Immature natural killer cell (primary cell): Measurements from ENCODE around the gene RBM43. TPM values are rescaled to one million over a fixed set of nuclear protein-coding genes. Genes with fewer than 3 reads are reported as not detected.
A peak's percentile ranks its signal among the peaks of the same experiment; 100 is the strongest.

Experiments used
- DNase-seq, 3 donors: peaks; one replicate each; pipeline ENCODE4 v3.0.0; 2022; ENCODE audit warnings: mixed read lengths in 1 of 3
- H3K27ac Mint-ChIP-seq, 6 donors: one replicate each; pipeline ENCODE4 v1.8.0; 2020; ENCODE audit warnings: mixed read lengths in 6 of 6, mild to moderate bottlenecking in 5 of 6, inconsistent platforms in 4 of 6, moderate library complexity in 3 of 6
- H3K27me3 Mint-ChIP-seq, 3 donors: one replicate each; pipeline ENCODE4 v1.8.0; 2020 to 2021; ENCODE audit warnings: low read depth in 3 of 3, mild to moderate bottlenecking in 3 of 3, mixed read lengths in 3 of 3, moderate library complexity in 3 of 3, inconsistent platforms in 1 of 3
- H3K36me3 Mint-ChIP-seq, 3 donors: one replicate each; pipeline ENCODE4 v1.8.0; 2020; ENCODE audit warnings: mixed read lengths in 3 of 3, inconsistent platforms in 2 of 3, mild to moderate bottlenecking in 2 of 3
- H3K4me1 Mint-ChIP-seq, 2 donors: one replicate each; pipeline ENCODE4 v1.8.0; 2020; ENCODE audit warnings: inconsistent platforms in 2 of 2, mild to moderate bottlenecking in 2 of 2, mixed read lengths in 2 of 2, moderate library complexity in 1 of 2
- H3K4me3 Mint-ChIP-seq, 5 donors: one replicate each; pipeline ENCODE4 v1.8.0; 2020; ENCODE audit warnings: mild to moderate bottlenecking in 5 of 5, mixed read lengths in 5 of 5, inconsistent platforms in 3 of 5, moderate library complexity in 3 of 5
- H3K9me3 Mint-ChIP-seq, 6 donors: one replicate each; pipeline ENCODE4 v1.8.0; 2020; ENCODE audit warnings: mild to moderate bottlenecking in 6 of 6, mixed read lengths in 6 of 6, inconsistent platforms in 4 of 6, moderate library complexity in 3 of 6
- polyA plus RNA-seq, 3 donors: library from polyadenylated mRNA; unstranded; fragments of 300-500 nt; fragmentation: Illumina TruSeq; gene quantifications; one replicate each; pipeline ENCODE4 v1.2.3, GENCODE V29; 2021

The RBM43 gene
- polyA plus RNA-seq, 3 donors from 2014 or later = 0.83 to 3.8 (median 1.6) TPM

GRCh38 chr2:151261977-151262291, 271 bp upstream of the RBM43 start:
- H3K27me3 Mint-ChIP-seq = peaks cover 3 to 11% (median 10%) of the 10 kb centered on the region in 3 donors
- H3K36me3 Mint-ChIP-seq = peaks cover 0 to 4% (median 0%) of the 10 kb centered on the region in 3 donors
- H3K27ac Mint-ChIP-seq = peak overlapping the region; percentile 93 to 97 (median 96)
- peaks cover 29 to 33% of the 10 kb centered on the region in 2 donors for H3K4me1 Mint-ChIP-seq
- H3K4me3 Mint-ChIP-seq = peak overlapping the region; percentile 87 to 97 (median 96)
- DNase-seq = no peak
- H3K9me3 Mint-ChIP-seq = no peaks in the 10 kb centered on the region

GRCh38 chr2:151260573-151261230, 961 bp downstream of the RBM43 start:
- Mint-ChIP-seq H3K4me3 (peak overlapping the region; percentile 87 to 96 (median 95)), H3K36me3 (peaks cover 0 to 4% (median 0%) of the 10 kb centered on the region in 3 donors), H3K9me3 (no peaks in the 10 kb centered on the region), H3K27ac (peak overlapping the region; percentile 93 to 100 (median 96)), H3K4me1 (peaks cover 29 to 34% of the 10 kb centered on the region in 2 donors), H3K27me3 (peaks cover 3 to 11% (median 10%) of the 10 kb centered on the region in 3 donors)
- peak in 1 of 3 donors; percentile 58 for DNase-seq

GRCh38 chr2:151258121-151258520, 3.5 kb downstream of the RBM43 start:
- Mint-ChIP-seq H3K4me3 (no peak overlapping the region), H3K27me3 (peaks cover 3 to 9% (median 8%) of the 10 kb centered on the region in 3 donors), H3K27ac (no peak overlapping the region), H3K4me1 (peaks cover 29 to 34% of the 10 kb centered on the region in 2 donors), H3K36me3 (peaks cover 12 to 21% (median 19%) of the 10 kb centered on the region in 3 donors), H3K9me3 (no peaks in the 10 kb centered on the region)
- DNase-seq = no peak

- no peak overlapping the region for H3K4me3 Mint-ChIP-seq
Measured at GRCh38 chr2:151252646-151253045, 9.0 kb downstream of the RBM43 start.

GRCh38 chr2:151251012-151251411, 10.7 kb downstream of the RBM43 start:
- H3K36me3 Mint-ChIP-seq = peaks cover 60 to 65% (median 60%) of the 10 kb centered on the region in 3 donors
- H3K4me3 Mint-ChIP-seq = no peak overlapping the region

More at GRCh38 chr2:151252646-151253045, 9.0 kb downstream of the RBM43 start:
- Mint-ChIP-seq H3K4me1 (peaks cover 0 to 3% of the 10 kb centered on the region in 2 donors), H3K9me3 (peaks cover 5 to 20% (median 14%) of the 10 kb centered on the region in 6 donors), H3K27ac (peak overlapping the region in 1 of 6 donors; percentile 31), H3K27me3 (no peaks in the 10 kb centered on the region), H3K36me3 (peaks cover 57 to 63% (median 58%) of the 10 kb centered on the region in 3 donors)
- DNase-seq = no peak

GRCh38 chr2:151247432-151247831, 14.2 kb downstream of the RBM43 start:
- Mint-ChIP-seq H3K4me1 (no peaks in the 10 kb centered on the region), H3K27ac (no peak overlapping the region), H3K9me3 (peaks cover 6 to 31% (median 15%) of the 10 kb centered on the region in 6 donors), H3K36me3 (peaks cover 39 to 56% (median 49%) of the 10 kb centered on the region in 3 donors), H3K27me3 (no peaks in the 10 kb centered on the region), H3K4me3 (no peak overlapping the region)
- no peak for DNase-seq

More at GRCh38 chr2:151251012-151251411, 10.7 kb downstream of the RBM43 start:
- no peaks in the 10 kb centered on the region for H3K4me1 Mint-ChIP-seq
- H3K27ac Mint-ChIP-seq = peak overlapping the region in 1 of 6 donors; percentile 29
- no peak for DNase-seq
- no peaks in the 10 kb centered on the region for H3K27me3 Mint-ChIP-seq
- H3K9me3 Mint-ChIP-seq = peaks cover 5 to 27% (median 15%) of the 10 kb centered on the region in 6 donors

GRCh38 chr2:151246152-151246551, 15.5 kb downstream of the RBM43 start:
- DNase-seq = no peak
- Mint-ChIP-seq H3K36me3 (peaks cover 31 to 43% (median 38%) of the 10 kb centered on the region in 3 donors), H3K4me3 (no peak overlapping the region), H3K9me3 (peaks cover 6 to 31% (median 15%) of the 10 kb centered on the region in 6 donors), H3K27me3 (no peaks in the 10 kb centered on the region), H3K27ac (no peak overlapping the region), H3K4me1 (no peaks in the 10 kb centered on the region)

GRCh38 chr2:151243468-151243867, 18.2 kb downstream of the RBM43 start:
- no peak for DNase-seq
- Mint-ChIP-seq H3K9me3 (peaks cover 5 to 19% (median 8%) of the 10 kb centered on the region in 6 donors), H3K4me3 (no peak overlapping the region), H3K36me3 (peaks cover 10 to 20% (median 13%) of the 10 kb centered on the region in 3 donors), H3K27ac (no peak overlapping the region), H3K4me1 (no peaks in the 10 kb centered on the region), H3K27me3 (no peaks in the 10 kb centered on the region)

GRCh38 chr2:151241224-151241623, 20.4 kb downstream of the RBM43 start:
- peaks cover 0 to 10% (median 4%) of the 10 kb centered on the region in 3 donors for H3K36me3 Mint-ChIP-seq
- H3K27ac Mint-ChIP-seq = no peak overlapping the region
- no peaks in the 10 kb centered on the region for H3K27me3 Mint-ChIP-seq
- peaks cover 0 to 8% (median under 1%) of the 10 kb centered on the region in 6 donors for H3K9me3 Mint-ChIP-seq
- no peaks in the 10 kb centered on the region for H3K4me1 Mint-ChIP-seq
- DNase-seq = no peak
- no peak overlapping the region for H3K4me3 Mint-ChIP-seq

- no peaks in the 10 kb centered on the region for H3K27me3 Mint-ChIP-seq
- H3K36me3 Mint-ChIP-seq = peaks cover 0 to 4% (median 0%) of the 10 kb centered on the region in 3 donors
- H3K4me1 Mint-ChIP-seq = no peaks in the 10 kb centered on the region
- H3K4me3 Mint-ChIP-seq = no peak overlapping the region
- no peak overlapping the region for H3K27ac Mint-ChIP-seq
- peaks cover 0 to 3% (median 0%) of the 10 kb centered on the region in 6 donors for H3K9me3 Mint-ChIP-seq
- DNase-seq = no peak
Measured at GRCh38 chr2:151240433-151240832, 21.2 kb downstream of the RBM43 start.

- H3K9me3 Mint-ChIP-seq = no peaks in the 10 kb centered on the region
- no peaks in the 10 kb centered on the region for H3K36me3 Mint-ChIP-seq
- H3K4me1 Mint-ChIP-seq = no peaks in the 10 kb centered on the region
- H3K27me3 Mint-ChIP-seq = peaks cover 0 to 2% (median 0%) of the 10 kb centered on the region in 3 donors
- DNase-seq = no peak
- no peak overlapping the region for H3K4me3 Mint-ChIP-seq
- H3K27ac Mint-ChIP-seq = no peak overlapping the region
Measured at GRCh38 chr2:151239624-151240023, 22.0 kb downstream of the RBM43 start.

GRCh38 chr2:151238527-151239487, 22.9 kb downstream of the RBM43 start:
- H3K4me1 Mint-ChIP-seq = no peaks in the 10 kb centered on the region
- DNase-seq = peak; percentile 30 to 45 (median 35)
- H3K27ac Mint-ChIP-seq = no peak overlapping the region
- no peak overlapping the region for H3K4me3 Mint-ChIP-seq
- no peaks in the 10 kb centered on the region for H3K36me3 Mint-ChIP-seq
- H3K27me3 Mint-ChIP-seq = peaks cover 0 to 2% (median 0%) of the 10 kb centered on the region in 3 donors
- no peaks in the 10 kb centered on the region for H3K9me3 Mint-ChIP-seq

- DNase-seq = no peak
- Mint-ChIP-seq H3K27me3 (peaks cover 0 to 2% (median under 1%) of the 10 kb centered on the region in 3 donors), H3K4me3 (no peak overlapping the region), H3K4me1 (no peaks in the 10 kb centered on the region), H3K36me3 (no peaks in the 10 kb centered on the region), H3K27ac (no peak overlapping the region), H3K9me3 (no peaks in the 10 kb centered on the region)
Measured at GRCh38 chr2:151237422-151238025, 24.1 kb downstream of the RBM43 start.
